ENCODE data around the gene BICRA.
"Not testable (repeated sequence)": the region's sequence is repeated elsewhere in the genome, so short reads cannot be mapped to it uniquely, and the experiment has no call there.

BICRA gene

GRCh38 chr19:47608969-47609905 is at the start of gene BICRA:
Gene BICRA, plus strand, starts transcription at chr19:47609134. Its CDS starts 64,441 bp downstream, at chr19:47673575.
- peak; percentile 66 to 74 for DNase-seq (ENCODE audit: low read depth in 2 of 2)

- no peak for DNase-seq (ENCODE audit: low read depth in 2 of 2)
These were observed 47.9 kb upstream of the BICRA start for GRCh38 chr19:47560999-47561398.

GRCh38 chr19:47561440-47562057 is 47.4 kb upstream of the BICRA start:
- DNase-seq (ENCODE audit: low read depth in 2 of 2), result no peak

GRCh38 chr19:47564081-47564480 is 44.9 kb upstream of the BICRA start:
- DNase-seq (ENCODE audit: low read depth in 2 of 2), result no peak

GRCh38 chr19:47569331-47569730 is 39.6 kb upstream of the BICRA start:
- no peak for DNase-seq (ENCODE audit: low read depth in 2 of 2)

- no peak for DNase-seq (ENCODE audit: low read depth in 2 of 2)
These were observed 36.3 kb upstream of the BICRA start for GRCh38 chr19:47572635-47573034.

- peak; percentile 47 to 53 for DNase-seq (ENCODE audit: low read depth in 2 of 2)
These were observed 35.6 kb upstream of the BICRA start, which contains the start of gene ZNF541 for GRCh38 chr19:47573071-47574026. Gene ZNF541, minus strand, starts transcription at chr19:47573148. Its CDS starts 17,292 bp downstream, at chr19:47555856.

GRCh38 chr19:47580397-47580796 is 28.5 kb upstream of the BICRA start:
- no peak for DNase-seq (ENCODE audit: low read depth in 2 of 2)

GRCh38 chr19:47581605-47582319 is 27.2 kb upstream of the BICRA start:
- DNase-seq (ENCODE audit: low read depth in 2 of 2), result no peak

- no peak for DNase-seq (ENCODE audit: low read depth in 2 of 2)
These were observed 26.5 kb upstream of the BICRA start for GRCh38 chr19:47582320-47582909.

GRCh38 chr19:47583161-47583560 is 25.8 kb upstream of the BICRA start:
- DNase-seq (ENCODE audit: low read depth in 2 of 2), result not testable (repeated sequence)

- DNase-seq (ENCODE audit: low read depth in 2 of 2), result no peak
These were observed 21.6 kb upstream of the BICRA start for GRCh38 chr19:47587295-47587694.

GRCh38 chr19:47589824-47590223 is 19.1 kb upstream of the BICRA start:
- no peak for DNase-seq (ENCODE audit: low read depth in 2 of 2)

GRCh38 chr19:47593860-47594259 is 15.1 kb upstream of the BICRA start:
- DNase-seq (ENCODE audit: low read depth in 2 of 2), result no peak

- DNase-seq (ENCODE audit: low read depth in 2 of 2), result no peak
These were observed 13.0 kb upstream of the BICRA start for GRCh38 chr19:47595944-47596343.

- DNase-seq (ENCODE audit: low read depth in 2 of 2), result no peak
These were observed 10.3 kb upstream of the BICRA start for GRCh38 chr19:47598407-47599349.

GRCh38 chr19:47599671-47600245 is 9.2 kb upstream of the BICRA start:
- not testable (repeated sequence) for DNase-seq (ENCODE audit: low read depth in 2 of 2)

- DNase-seq (ENCODE audit: low read depth in 2 of 2), result peak; percentile 99 to 100
These were observed 8.4 kb upstream of the BICRA start for GRCh38 chr19:47600246-47601179.
